ENCODE results near the gene TSEN34. TPM values are rescaled to one million over a fixed set of nuclear protein-coding genes. Genes with fewer than 3 reads are reported as not detected.
"Not testable (repeated sequence)": the region's sequence is repeated elsewhere in the genome, so short reads cannot be mapped to it uniquely, and the experiment has no call there.

The TSEN34 gene
- total RNA-seq, 1 donor from 2014 or later = 24.3 TPM

- intact Hi-C loops (cut with DNase I) = no loop called here
- no peak for ATAC-seq
- no peak for DNase-seq (ENCODE audit: low spot score)
Measured at GRCh38 chr19:54218960-54219661, 28.0 kb downstream of the TSEN34 start.

- intact Hi-C loops (cut with DNase I); DNase-seq (ENCODE audit: low spot score); ATAC-seq: not testable (repeated sequence)
Measured at GRCh38 chr19:54219702-54220101, 28.6 kb downstream of the TSEN34 start.

- DNase-seq (ENCODE audit: low spot score); ATAC-seq; intact Hi-C loops (cut with DNase I): not testable (repeated sequence)
Measured at GRCh38 chr19:54221947-54222346, 30.8 kb downstream of the TSEN34 start.

- ATAC-seq = peak; percentile 62
Measured at GRCh38 chr19:54222474-54223276, 31.6 kb downstream of the TSEN34 start, which contains the start of gene LILRB3. TSS of gene LILRB3 (minus strand) at chr19:54223007. CDS start at chr19:54222976, 31 bp downstream.

GRCh38 chr19:54223277-54223936 is 32.3 kb downstream of the TSEN34 start:
- ATAC-seq = peak; percentile 44
- intact Hi-C loops (cut with DNase I); DNase-seq (ENCODE audit: low spot score): not testable (repeated sequence)

More at GRCh38 chr19:54222474-54223276, 31.6 kb downstream of the TSEN34 start, which contains the start of gene LILRB3:
- intact Hi-C loops (cut with DNase I); DNase-seq (ENCODE audit: low spot score): not testable (repeated sequence)

GRCh38 chr19:54223937-54224281 is 32.8 kb downstream of the TSEN34 start:
- ATAC-seq = peak; percentile 9
- DNase-seq (ENCODE audit: low spot score); intact Hi-C loops (cut with DNase I): not testable (repeated sequence)

- ATAC-seq; intact Hi-C loops (cut with DNase I); DNase-seq (ENCODE audit: low spot score): not testable (repeated sequence)
Measured at GRCh38 chr19:54224619-54225018, 33.5 kb downstream of the TSEN34 start.

GRCh38 chr19:54229146-54229545 is 38.0 kb downstream of the TSEN34 start:
- ATAC-seq = no peak
- intact Hi-C loops (cut with DNase I) = no loop called here
- DNase-seq (ENCODE audit: low spot score) = no peak

GRCh38 chr19:54230031-54230430 is 38.9 kb downstream of the TSEN34 start:
- intact Hi-C loops (cut with DNase I) = loop anchor here (10.0 kb wide), 1 partner anchor 55 kb away; the partner anchor contains the start of gene TMC4
- ATAC-seq (no peak), DNase-seq (ENCODE audit: low spot score) (no peak)

- intact Hi-C loops (cut with DNase I) = loop anchor here (10.0 kb wide), 1 partner anchor 57 kb away; the partner anchor contains the start of gene TMC4
Measured at GRCh38 chr19:54231077-54231931, 40.2 kb downstream of the TSEN34 start.

GRCh38 chr19:54233941-54234340 is 42.8 kb downstream of the TSEN34 start:
- intact Hi-C loops (cut with DNase I) = loop anchor here (10.0 kb wide), 1 partner anchor 59 kb away; the partner anchor contains the start of gene TMC4
- ATAC-seq (no peak), DNase-seq (ENCODE audit: low spot score) (no peak)

More at GRCh38 chr19:54231077-54231931, 40.2 kb downstream of the TSEN34 start:
- DNase-seq (ENCODE audit: low spot score) (peak; percentile 93), ATAC-seq (peak; percentile 94)

GRCh38 chr19:54239491-54240371 is 48.6 kb downstream of the TSEN34 start:
- ATAC-seq = peak; percentile 22
- intact Hi-C loops (cut with DNase I) = loop anchor here (10.0 kb wide), 1 partner anchor 65 kb away; the partner anchor contains the start of gene TMC4
- DNase-seq (ENCODE audit: low spot score) = not testable (repeated sequence)

- DNase-seq (ENCODE audit: low spot score); ATAC-seq; intact Hi-C loops (cut with DNase I): not testable (repeated sequence)
Measured at GRCh38 chr19:54240372-54241336, 49.5 kb downstream of the TSEN34 start.

- ATAC-seq; intact Hi-C loops (cut with DNase I); DNase-seq (ENCODE audit: low spot score): not testable (repeated sequence)
Measured at GRCh38 chr19:54242234-54242633, 51.1 kb downstream of the TSEN34 start.

- ATAC-seq; intact Hi-C loops (cut with DNase I): not testable (repeated sequence)
- DNase-seq (ENCODE audit: low spot score) = peak; percentile 61
Measured at GRCh38 chr19:54242646-54243045, 51.5 kb downstream of the TSEN34 start, which contains the start of gene LILRA6. TSS of gene LILRA6 (minus strand) at chr19:54242790.

GRCh38 chr19:54243809-54244208 is 52.7 kb downstream of the TSEN34 start:
- DNase-seq (ENCODE audit: low spot score); ATAC-seq; intact Hi-C loops (cut with DNase I): not testable (repeated sequence)
